ENCODE results near the gene DENND1A. TPM values are rescaled to one million over a fixed set of nuclear protein-coding genes. Genes with fewer than 3 reads are reported as not detected.

The DENND1A gene
- total and polyA plus RNA-seq, 2 of the 13 experiments (the other 11 are each of a cell fraction or from before 2014, with no cell fraction given), result 14.8 to 30.1 TPM

- TF ChIP-seq ZNF639 (CRISPR knock-in tag; conservative IDR thresholded peaks at IDR 0.05) (0 out of 2 replicates have a peak, but pooled peaks have one; percentile 28), FOXA3 (CRISPR knock-in tag; IDR thresholded peaks at IDR 0.05) (peak; percentile 73), RELA (CRISPR knock-in tag; IDR thresholded peaks at IDR 0.05) (no peak), STAT5B (CRISPR knock-in tag; IDR thresholded peaks at IDR 0.05) (no peak), ARNTL (CRISPR knock-in tag; IDR thresholded peaks at IDR 0.05) (no peak), ZNF670 (CRISPR knock-in tag; IDR thresholded peaks at IDR 0.05; ENCODE audit: borderline replicate concordance) (peak; percentile 63; the same call in 1 of the 2 replicates), MYNN (CRISPR knock-in tag; IDR thresholded peaks at IDR 0.05; ENCODE audit: low read depth) (no peak), KAT8 (CRISPR knock-in tag; IDR thresholded peaks at IDR 0.05) (0 out of 2 replicates have a peak, but pooled peaks have one; percentile 51), SIN3A (IDR thresholded peaks at IDR 0.05; ENCODE audit: borderline replicate concordance, low read depth, low read length) (peak; percentile 58; the same call in 1 of the 2 replicates), MTF1 (CRISPR knock-in tag; IDR thresholded peaks at IDR 0.05) (no peak), HDAC6 (IDR thresholded peaks at IDR 0.05; ENCODE audit: low read depth, low read length) (no peak)
- TF ChIP-seq, protein P1, sequence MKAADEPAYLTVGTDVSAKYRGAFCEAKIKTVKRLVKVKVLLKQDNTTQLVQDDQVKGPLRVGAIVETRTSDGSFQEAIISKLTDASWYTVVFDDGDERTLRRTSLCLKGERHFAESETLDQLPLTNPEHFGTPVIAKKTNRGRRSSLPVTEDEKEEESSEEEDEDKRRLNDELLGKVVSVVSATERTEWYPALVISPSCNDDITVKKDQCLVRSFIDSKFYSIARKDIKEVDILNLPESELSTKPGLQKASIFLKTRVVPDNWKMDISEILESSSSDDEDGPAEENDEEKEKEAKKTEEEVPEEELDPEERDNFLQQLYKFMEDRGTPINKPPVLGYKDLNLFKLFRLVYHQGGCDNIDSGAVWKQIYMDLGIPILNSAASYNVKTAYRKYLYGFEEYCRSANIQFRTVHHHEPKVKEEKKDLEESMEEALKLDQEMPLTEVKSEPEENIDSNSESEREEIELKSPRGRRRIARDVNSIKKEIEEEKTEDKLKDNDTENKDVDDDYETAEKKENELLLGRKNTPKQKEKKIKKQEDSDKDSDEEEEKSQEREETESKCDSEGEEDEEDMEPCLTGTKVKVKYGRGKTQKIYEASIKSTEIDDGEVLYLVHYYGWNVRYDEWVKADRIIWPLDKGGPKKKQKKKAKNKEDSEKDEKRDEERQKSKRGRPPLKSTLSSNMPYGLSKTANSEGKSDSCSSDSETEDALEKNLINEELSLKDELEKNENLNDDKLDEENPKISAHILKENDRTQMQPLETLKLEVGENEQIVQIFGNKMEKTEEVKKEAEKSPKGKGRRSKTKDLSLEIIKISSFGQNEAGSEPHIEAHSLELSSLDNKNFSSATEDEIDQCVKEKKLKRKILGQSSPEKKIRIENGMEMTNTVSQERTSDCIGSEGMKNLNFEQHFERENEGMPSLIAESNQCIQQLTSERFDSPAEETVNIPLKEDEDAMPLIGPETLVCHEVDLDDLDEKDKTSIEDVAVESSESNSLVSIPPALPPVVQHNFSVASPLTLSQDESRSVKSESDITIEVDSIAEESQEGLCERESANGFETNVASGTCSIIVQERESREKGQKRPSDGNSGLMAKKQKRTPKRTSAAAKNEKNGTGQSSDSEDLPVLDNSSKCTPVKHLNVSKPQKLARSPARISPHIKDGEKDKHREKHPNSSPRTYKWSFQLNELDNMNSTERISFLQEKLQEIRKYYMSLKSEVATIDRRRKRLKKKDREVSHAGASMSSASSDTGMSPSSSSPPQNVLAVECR (CRISPR knock-in tag; IDR thresholded peaks at IDR 0.05; ENCODE audit: borderline replicate concordance), result no peak; the same call in 1 of the 2 replicates
- TF ChIP-seq, protein P2, sequence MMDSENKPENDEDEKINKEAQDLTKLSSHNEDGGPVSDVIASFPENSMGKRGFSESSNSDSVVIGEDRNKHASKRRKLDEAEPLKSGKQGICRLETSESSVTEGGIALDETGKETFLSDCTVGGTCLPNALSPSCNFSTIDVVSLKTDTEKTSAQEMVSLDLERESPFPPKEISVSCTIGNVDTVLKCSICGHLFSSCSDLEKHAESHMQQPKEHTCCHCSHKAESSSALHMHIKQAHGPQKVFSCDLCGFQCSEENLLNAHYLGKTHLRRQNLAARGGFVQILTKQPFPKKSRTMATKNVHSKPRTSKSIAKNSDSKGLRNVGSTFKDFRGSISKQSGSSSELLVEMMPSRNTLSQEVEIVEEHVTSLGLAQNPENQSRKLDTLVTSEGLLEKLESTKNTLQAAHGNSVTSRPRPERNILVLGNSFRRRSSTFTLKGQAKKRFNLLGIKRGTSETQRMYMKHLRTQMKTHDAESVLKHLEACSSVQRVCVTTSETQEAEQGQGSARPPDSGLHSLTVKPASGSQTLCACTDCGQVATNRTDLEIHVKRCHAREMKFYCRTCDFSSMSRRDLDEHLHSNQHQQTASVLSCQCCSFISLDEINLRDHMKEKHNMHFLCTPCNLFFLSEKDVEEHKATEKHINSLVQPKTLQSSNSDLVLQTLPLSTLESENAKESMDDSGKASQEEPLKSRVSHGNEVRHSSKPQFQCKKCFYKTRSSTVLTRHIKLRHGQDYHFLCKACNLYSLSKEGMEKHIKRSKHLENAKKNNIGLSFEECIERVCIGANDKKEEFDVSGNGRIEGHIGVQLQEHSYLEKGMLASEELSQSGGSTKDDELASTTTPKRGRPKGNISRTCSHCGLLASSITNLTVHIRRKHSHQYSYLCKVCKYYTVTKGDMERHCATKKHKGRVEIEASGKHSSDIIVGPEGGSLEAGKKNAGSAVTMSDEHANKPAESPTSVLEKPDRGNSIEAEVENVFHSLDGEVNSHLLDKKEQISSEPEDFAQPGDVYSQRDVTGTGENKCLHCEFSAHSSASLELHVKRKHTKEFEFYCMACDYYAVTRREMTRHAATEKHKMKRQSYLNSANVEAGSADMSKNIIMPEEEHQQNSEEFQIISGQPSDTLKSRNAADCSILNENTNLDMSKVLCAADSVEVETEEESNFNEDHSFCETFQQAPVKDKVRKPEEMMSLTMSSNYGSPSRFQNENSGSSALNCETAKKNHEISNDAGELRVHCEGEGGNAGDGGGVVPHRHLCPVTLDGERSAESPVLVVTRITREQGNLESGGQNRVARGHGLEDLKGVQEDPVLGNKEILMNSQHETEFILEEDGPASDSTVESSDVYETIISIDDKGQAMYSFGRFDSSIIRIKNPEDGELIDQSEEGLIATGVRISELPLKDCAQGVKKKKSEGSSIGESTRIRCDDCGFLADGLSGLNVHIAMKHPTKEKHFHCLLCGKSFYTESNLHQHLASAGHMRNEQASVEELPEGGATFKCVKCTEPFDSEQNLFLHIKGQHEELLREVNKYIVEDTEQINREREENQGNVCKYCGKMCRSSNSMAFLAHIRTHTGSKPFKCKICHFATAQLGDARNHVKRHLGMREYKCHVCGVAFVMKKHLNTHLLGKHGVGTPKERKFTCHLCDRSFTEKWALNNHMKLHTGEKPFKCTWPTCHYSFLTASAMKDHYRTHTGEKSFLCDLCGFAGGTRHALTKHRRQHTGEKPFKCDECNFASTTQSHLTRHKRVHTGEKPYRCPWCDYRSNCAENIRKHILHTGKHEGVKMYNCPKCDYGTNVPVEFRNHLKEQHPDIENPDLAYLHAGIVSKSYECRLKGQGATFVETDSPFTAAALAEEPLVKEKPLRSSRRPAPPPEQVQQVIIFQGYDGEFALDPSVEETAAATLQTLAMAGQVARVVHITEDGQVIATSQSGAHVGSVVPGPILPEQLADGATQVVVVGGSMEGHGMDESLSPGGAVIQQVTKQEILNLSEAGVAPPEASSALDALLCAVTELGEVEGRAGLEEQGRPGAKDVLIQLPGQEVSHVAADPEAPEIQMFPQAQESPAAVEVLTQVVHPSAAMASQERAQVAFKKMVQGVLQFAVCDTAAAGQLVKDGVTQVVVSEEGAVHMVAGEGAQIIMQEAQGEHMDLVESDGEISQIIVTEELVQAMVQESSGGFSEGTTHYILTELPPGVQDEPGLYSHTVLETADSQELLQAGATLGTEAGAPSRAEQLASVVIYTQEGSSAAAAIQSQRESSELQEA (CRISPR knock-in tag; IDR thresholded peaks at IDR 0.05; ENCODE audit: not compliant biosample characterization), result no peak
Observed at GRCh38 chr9:123679330-123679987, 250.5 kb downstream of the DENND1A start (continued).
